ENCODE measurements around the gene RNF19B. TPM values are rescaled to one million over a fixed set of nuclear protein-coding genes. Genes with fewer than 3 reads are reported as not detected.
"Not testable (repeated sequence)": the region's sequence is repeated elsewhere in the genome, so short reads cannot be mapped to it uniquely, and the experiment has no call there.

Gene RNF19B
- polyA plus RNA-seq, 3 donors = 17.7 to 19.9 (median 18.5) TPM

DNA sequence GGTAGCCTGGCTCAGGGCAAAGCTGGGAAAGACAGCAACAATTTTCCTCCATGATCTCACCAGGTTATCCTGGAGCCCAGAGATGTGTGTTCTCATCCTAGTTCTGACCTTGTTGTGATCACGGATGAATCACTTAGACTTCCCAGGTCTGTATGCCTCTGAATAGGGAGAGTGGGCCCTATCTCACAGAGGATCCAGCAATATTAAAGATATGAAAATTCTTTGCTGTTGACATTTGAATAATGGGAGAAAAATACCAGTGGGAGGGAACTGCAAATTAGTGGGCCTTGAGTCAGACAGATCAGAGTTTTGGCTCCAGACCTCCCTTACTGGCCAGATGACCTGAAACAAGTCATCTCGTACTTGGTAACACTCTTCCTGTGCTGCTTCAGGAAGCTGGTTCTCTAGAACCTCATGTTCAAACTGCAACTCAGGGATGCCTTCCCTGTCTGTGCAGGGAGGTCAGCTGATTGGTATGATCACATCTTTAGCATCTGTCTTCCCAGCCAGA is 32.8 kb upstream of the RNF19B start:
- DNase-seq = no peak

DNA sequence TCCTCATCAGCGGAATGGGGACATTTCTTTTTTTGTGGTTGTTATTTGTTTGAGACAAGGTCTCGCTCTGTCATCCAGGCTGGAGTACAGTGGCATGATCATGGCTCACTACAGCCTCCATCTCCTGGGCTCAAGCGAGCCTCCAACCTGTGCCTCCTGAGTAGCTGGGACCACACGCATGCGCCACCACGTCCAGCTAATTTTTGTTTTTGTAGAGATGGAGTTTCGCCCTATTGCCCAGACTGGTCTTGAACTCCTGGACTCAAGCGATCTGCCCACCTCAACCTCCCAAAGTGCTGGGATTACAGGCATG is 28.7 kb upstream of the RNF19B start:
- DNase-seq = not testable (repeated sequence)

DNA sequence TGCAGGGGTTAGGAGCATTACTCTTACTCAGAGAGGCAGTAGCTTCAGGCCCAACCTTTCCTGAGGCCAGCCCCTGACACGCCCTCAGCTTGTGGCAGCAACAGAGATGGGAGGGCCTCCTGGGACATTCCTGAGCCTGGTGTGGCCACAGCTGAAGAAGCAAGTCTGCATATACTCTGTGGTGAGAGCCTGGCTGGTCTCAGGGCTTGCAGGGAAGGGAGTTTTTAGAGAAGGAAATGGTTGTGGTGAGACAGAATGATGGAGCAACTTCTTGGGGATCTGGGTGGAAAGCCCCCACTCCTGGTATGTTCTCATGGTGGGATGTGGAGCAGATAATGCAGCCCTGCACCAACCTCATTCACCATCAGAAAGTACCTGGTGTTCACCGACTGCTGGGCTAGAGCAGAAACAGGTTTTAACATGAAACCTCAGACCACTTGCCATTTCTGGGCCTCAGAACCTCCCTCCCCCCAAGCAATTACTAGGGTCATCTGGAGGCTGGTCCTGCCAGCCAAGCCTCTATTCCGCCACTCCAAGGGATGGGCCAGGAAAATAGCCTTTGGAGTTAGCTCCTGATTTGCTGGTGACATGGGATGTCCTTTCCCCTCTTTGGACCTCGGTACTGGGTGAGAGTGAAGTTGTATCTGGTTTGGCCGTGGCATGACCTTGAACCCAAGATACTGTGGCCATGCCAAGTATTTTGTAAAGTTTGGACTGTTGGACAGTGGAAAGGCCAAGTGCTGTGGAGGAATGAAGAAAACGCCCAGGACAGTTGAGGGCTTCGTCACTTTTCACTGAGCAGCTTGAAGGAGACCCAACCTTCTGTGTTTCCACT is 28.1 kb upstream of the RNF19B start:
- DNase-seq = peak; percentile 60

DNA sequence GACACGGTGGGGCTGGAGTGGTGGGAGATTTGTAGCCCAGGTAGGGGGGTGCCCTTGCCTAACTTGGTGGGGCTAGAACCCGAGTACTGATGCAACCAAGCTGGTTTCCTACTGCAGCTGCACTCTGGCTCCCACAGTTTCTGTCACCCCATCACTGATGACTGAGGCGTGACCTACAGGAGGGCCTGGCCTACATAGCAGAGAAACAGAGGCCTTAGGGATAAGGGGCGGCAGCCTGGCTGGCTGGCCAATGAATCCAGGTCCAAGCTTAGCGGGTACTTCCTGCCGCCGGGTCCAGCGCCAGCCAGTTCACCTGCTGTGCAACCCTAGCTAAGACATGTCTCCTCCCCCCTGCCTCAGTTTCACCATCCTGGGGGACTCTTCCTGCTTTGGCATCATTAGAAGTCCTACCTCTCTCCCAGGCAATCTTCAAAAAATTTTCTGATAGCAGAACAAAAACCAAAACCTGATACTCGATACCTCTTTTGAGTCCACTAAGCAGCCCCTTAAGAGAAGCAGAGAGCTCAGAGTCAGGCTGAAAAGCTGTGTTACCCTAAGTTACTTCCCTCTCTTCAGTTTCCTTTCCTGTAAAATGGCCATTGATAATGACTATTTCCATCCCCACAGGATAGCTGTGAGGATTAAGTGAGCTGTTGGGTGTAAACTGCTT is 27.3 kb upstream of the RNF19B start:
- DNase-seq = no peak

DNA sequence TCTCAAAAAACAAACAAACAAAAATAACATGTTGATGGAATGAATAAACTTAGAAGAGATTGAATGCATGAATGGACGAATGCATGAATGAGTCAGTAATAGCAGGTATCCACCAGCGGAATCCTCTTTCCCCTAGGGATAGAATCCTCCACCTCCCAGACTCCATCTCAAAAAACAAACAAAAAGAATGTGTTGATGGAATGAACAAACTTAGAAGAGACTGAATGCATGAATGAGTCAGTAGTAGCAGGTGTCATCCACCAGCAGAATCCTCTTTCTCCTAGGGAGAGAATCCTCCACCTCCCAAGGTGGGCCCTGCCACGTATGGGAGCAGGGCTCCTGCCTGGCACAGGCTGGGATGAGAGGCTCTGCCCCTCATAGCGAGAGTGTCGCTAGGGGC is 26.8 kb upstream of the RNF19B start:
- DNase-seq = no peak

DNA sequence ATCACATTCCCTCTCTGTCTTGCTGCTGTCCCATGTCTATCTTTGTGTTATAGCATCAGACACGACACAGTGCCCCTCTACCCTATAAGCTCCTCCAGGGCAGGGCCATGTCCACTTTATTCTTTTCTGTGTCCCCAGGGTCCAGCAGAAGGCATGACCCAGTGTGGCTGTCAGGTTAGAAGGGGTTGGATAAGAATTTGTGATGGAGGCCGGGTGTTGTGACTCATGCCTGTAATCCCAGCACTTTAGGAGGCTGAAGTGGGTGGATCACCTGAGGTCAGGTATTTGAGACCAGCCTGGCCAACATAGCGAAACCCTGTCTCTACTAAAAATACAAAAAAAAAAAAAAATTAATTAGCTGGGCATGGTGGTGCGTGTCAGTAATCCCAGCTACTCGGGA is 26.3 kb upstream of the RNF19B start:
- DNase-seq = no peak

DNA sequence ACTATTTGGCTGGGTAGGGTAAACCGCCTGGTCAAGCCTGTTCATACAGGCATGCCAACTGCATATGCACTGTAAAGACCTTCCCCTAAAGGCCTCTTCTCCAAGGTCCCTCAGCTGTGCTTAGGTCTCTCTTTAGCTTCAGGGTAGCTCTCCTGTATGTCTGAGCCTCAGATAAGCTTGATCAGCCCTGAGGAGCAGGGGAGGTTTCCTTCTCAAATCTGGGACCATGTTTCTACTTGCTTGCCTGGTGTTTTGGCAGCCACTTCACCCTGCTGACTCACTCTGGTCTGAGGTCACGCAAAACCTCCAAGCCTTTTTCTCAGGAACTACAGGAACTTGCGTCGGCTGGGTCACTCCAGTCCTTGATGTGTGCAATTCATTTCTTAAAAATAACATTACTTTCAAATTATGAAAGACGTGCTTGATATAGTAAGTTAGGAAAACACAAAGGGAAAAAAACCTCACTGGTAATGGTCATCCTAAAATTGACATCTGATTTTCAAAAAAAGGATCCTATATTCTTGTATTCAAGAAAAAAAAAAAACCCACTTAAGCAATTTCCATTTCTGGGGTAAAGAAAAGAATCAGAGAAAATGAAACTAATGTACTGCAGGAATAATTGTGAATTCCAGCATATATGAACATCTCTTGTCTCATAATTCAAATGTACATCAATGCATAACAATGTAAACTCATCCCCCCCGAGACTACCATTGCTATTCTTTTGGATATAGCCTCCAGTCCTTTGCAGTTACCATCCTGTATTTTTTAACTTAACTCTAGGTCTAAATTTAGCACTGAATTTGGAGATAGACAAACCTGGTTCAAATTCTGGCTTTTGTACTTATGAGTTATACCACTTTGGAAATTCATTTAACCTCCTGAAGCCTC is 24.8 kb upstream of the RNF19B start:
- no peak for DNase-seq

DNA sequence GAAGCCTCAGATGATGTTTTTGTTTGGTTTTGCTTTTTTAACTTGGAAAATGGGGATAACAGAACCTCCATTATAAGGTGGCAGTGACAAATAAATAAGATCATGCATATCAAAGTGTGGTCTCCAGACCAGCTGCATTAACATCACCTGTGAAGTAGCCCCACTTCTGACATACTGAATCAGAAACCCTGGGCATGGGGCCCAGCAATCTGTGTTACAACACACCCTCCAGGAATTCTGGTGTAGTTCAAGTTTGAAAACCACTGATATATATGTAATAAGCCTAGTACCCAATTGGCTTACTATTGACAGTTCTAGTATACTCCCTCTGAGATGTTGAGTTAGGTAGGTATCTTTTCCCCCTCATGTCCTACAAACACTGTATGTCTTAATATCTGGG is 24.1 kb upstream of the RNF19B start:
- no peak for DNase-seq

DNA sequence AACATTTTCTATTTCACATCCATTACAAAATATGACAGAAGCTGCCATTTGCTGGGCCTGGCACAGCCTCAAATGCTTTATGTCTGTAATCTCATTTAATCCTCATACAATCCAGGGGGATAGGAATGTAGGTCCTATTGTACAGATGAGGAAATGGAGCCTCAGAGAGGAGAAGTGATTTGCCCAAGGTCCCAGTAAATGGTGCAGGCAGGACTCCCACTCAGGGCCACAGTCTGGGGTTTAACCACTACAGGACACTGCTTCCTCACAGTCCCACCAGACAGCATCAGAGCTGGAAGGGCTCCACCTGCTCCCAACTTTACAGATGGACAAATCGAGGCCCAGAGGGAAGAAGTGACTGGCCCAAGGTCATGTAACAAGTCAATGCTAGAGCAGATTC is 20.6 kb upstream of the RNF19B start:
- no peak for DNase-seq

DNA sequence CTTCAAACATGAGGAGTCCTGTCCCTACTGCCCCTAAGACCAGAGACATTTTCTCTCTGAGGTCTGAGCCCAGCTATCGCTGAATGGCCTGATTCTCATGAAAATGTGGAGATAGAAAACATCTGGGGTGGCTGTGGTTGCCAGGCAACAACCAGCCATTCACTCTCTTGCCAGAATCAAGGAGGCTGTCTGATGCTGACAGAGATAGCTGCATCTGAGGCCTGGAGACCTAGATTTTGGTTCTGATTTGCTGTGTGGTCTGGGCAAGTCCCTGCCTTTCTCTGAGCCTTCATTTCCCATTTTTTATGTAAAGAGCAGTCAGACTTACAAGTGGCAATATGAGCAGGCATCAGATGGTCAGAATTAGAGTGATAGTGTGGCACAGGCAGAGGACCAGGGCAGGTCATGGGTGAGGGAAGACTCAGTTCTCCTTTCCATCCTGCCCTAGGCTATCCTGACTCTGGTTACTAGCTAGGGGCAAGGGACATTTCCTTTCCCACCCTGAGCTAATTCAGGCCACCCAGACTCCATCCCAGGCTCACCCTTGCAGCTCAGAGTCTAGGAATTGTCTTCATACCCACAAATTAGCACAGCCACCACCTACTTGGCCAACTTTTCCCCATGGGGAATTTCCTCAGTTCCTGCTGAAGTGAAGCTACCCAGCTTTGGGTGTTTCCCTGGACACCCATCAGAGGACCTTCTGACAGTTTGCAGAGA is 20.0 kb upstream of the RNF19B start:
- DNase-seq = no peak

DNA sequence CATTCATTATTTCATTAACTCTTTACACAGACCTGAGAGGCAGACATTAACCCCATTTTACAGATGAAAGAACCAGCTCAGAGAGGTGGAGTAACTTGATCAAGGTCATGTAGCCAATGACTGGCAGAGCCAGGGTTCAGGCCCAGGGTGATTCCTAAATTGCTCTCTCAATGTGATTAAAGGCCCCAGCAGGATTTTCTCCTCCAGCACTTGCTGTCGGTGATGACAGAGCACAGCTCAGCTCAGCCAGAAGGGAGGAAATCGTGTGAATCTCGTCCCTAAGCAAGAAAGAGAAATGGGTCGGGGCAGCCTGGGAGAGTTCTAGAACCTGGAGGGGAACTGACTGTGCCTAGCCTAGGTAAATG is 19.5 kb upstream of the RNF19B start:
- DNase-seq = no peak

DNA sequence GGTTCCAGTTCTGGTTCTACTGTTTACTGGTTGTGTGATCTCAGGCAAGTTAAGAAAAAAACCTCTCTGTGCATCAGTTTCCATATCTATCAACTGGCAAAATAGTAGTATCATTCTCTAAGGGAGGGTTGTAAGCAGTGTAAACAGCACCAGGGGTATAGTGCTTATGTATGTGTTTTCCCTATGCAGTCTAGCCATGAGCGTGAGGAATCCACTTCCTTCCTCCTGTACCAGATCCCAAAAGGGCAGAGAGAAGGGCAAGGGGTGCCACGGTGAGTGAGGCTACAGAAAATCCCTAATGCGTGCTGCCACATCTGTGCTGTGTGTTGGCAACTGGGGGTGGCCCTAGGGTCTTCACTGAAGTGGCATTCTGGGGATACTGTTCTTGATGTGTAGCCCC is 18.4 kb upstream of the RNF19B start:
- no peak for DNase-seq

DNA sequence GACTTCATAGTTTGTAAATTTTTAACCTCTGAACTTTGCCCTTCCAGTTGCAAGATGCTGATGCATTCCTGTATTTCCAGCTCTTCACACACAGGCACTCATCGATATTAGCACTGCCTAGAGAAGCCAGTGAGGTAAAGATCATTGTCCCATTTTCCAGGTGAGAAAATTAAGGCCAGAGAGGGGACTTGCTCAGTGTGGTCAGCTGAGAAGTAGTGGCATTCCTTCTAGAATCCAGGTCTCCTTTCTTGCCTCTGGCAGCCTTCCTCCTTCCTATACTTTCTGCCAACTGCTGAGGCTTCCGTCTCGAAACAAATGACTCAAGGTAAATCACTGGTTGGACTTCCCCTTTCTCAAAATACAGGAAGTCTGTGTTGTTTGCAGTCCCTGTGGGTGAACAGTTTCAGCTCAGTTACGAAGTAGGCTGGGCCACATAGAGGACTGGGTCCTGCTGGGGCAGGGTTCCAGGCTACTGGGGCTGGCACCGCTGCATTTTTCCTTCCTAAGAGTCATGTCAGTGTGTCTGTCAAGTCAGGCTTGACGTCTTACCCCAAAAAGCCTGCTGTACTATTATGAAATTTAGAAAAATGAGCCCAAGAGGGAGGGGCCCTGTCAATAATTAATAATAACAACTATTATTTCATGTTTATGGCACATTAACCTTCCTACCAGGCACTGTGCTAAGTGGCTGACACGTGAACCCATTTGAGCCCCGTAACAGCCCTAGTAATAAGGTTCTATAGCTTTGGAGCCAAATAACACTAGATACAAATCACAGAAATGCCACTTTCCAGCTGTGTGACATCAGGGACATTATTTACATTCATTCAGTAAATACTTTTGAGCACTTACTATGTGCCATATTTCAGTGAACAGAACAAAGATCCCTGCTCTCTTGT is 16.6 kb upstream of the RNF19B start:
- peak; percentile 53 for DNase-seq

DNA sequence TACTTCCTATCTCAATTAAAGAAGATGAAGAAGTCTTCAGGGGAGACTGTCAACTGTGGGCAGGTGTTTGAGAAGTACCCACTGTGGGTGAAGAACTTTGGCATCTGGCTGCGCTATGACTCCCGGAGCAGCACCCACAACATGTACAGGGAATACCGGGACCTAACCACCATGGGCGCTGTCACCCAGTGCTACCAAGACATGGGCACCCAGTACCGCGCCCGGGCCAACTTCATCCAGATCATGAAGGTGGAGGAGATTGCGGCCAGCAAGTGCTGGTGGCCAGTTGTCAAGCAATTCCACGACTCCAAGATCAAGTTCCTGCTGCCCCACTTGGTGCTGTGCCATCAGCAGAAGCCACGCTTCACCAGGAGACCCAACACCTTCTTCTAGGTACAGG is 15.5 kb upstream of the RNF19B start:
- DNase-seq = no peak

DNA sequence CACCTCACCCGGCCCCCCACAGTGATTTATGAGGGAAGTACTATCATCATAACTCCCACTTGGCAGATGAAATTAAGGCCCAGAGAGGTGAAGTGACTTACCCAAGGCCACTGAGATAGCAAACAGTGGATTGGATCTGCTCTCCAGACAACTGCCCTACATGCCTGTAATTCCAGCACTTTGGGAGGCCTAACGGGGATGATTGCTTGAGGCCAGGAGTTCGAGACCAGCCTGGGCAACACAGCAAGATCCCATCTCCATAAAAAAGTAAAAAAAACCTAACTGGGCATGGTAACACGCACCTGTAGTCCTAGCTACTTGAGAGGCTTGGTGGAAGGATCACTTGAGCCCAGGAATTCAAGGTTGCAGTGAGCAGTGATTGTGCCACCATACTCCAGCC is 14.2 kb upstream of the RNF19B start:
- DNase-seq = no peak

DNA sequence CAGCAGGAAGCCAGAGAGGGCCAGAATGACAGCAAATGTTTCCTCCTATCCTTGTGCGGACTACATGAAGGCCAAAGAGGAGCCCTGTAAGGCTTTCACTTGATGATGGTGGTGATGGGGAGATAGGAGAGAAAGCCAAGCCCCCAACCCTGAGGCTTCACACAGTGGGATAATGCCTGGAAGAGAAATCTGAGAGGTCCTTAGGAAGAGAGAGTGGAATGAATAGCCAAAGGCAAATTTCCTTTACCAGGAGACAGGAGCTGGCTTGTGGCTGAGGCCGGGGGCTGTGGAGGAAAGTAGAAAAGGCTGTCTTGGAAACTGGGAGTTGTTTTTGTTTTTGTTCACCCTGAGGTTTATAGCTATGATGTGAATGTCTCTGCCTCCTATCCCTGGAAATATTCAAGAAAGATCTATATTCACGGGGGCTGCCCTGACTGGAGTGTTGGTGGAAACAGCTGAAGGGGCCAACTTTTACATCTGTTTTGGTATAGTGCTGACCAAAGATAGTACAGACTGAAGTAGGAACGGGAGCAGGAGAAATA is 13.0 kb upstream of the RNF19B start:
- DNase-seq = no peak

DNA sequence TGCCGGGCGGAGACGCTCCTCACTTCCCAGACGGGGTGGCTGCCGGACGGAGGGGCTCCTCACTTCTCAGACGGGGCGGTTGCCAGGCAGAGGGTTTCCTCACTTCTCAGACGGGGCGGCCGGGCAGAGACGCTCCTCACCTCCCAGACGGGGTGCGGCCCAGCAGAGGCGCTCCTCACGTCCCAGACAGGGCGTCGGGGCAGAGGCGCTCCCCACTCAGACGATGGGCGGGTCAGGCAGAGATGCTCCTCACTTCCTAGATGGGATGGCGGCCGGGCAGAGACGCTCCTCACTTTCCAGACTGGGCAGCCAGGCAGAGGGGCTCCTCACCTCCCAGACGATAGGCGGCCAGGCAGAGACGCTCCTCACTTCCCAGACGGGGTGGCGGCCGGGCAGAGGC is 10.4 kb upstream of the RNF19B start:
- not testable (repeated sequence) for DNase-seq

DNA sequence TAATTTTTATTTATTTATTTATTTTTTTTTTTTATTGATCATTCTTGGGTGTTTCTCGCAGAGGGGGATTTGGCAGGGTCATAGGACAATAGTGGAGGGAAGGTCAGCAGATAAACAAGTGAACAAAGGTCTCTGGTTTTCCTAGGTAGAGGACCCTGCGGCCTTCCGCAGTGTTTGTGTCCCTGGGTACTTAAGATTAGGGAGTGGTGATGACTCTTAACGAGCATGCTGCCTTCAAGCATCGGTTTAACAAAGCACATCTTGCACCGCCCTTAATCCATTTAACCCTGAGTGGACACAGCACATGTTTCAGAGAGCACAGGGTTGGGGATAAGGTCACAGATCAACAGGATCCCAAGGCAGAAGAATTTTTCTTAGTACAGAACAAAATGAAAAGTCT is 8.8 kb upstream of the RNF19B start:
- DNase-seq = not testable (repeated sequence)

DNA sequence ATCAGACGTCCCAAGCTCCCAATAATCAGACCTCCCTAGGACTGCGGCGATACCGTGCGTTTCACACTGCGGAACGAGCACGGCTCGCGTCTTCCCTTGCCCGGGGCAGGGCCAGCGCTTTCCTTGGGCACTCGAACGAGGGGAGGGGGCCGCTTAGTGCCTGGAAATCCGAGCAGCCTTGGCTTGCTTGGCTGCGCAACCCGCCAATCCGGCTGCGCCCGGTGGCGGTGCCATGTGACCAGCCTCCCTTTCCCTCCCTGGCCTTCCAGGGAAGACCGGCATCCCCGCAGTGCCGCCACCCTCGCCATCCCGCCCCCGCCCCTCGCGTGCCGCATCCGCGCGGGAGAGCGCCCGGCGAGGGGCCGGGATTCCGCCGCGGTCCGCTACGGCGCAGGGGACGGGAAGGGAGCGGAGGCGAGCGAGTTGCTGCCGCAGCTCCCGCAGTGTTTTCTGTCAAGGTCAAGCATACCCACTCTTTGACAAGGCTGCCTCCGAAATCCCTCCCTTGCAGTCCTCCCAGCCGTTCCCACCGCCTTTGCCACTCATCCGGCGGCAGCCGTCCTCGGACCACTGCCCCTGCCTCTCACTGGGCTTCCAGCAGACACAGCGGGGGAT is 8.3 kb upstream of the RNF19B start:
- DNase-seq = peak; percentile 79

DNA sequence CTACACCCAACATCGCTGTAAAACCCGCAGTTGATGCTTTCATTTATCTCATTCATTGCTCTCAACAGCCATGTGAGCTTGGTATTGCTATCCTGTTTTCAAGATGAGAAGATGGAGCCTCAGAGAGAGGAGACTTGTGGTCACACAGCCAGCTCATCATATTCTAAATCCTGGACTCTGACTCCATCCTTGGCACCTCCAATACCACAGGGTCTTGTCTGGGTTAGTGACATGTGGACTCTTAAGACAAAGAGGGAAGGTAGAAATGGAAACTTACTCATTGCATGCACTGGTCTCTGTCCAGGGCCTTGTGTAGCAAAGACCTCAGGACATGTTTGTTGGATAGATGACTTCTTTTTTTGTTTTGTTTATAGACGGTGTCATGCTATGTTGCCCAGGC is 7.0 kb upstream of the RNF19B start:
- no peak for DNase-seq

Measured in renal pelvis (tissue), 4 donors.